MCF 10A (cell line): ENCODE measurements around the gene ADRB2. TPM values are rescaled to one million over a fixed set of nuclear protein-coding genes. Genes with fewer than 3 reads are reported as not detected.

Experiments
- BruUV-seq: library from RNA; stranded (reverse); fragments of 400-500 nt; replicated peaks from 2 replicates; lab custom pipeline; 2021; lab: Mats Ljungman, UMichigan
- CTCF ChIA-PET: fragments of 300-600 bp; sonication (Branson Sonifier 250); formaldehyde crosslinking; extraction: SDS; loops from one replicate; lab custom pipeline; 2021; ENCODE audit warnings: antibody characterized with exemption, inconsistent platforms; lab: Yijun Ruan, JAX
- POLR2A ChIA-PET: fragments of 300-600, 350-650 bp; sonication (Branson Sonifier 250); formaldehyde crosslinking; extraction: SDS; loops from one replicate; lab custom pipeline; 2020; ENCODE audit warnings: antibody characterized with exemption, inconsistent platforms; lab: Yijun Ruan, JAX
- DNase-seq: peaks from one replicate; pipeline ENCODE4 v3.0.0-alpha.2; 2018; ENCODE audit not compliant: unreplicated experiment
- H3K27ac Mint-ChIP-seq: one replicate; pipeline ENCODE4 v1.8.0; 2022; ENCODE audit warnings: mild to moderate bottlenecking, low read depth, mixed read lengths; ENCODE audit not compliant: unreplicated experiment
- H3K27me3 Mint-ChIP-seq: one replicate; pipeline ENCODE4 v1.8.0; 2022; ENCODE audit warnings: mixed read lengths; ENCODE audit not compliant: insufficient read depth, unreplicated experiment
- H3K36me3 Mint-ChIP-seq: one replicate; pipeline ENCODE4 v1.8.0; 2022; ENCODE audit warnings: mild to moderate bottlenecking, moderate library complexity, mixed read lengths; ENCODE audit not compliant: insufficient read depth, unreplicated experiment
- H3K4me1 Mint-ChIP-seq: one replicate; pipeline ENCODE4 v1.8.0; 2022; ENCODE audit warnings: mixed read lengths; ENCODE audit not compliant: insufficient read depth, unreplicated experiment
- H3K4me3 Mint-ChIP-seq: one replicate; pipeline ENCODE4 v1.8.0; 2022; ENCODE audit warnings: mild to moderate bottlenecking, moderate library complexity, mixed read lengths; ENCODE audit not compliant: unreplicated experiment
- H3K9me3 Mint-ChIP-seq: one replicate; pipeline ENCODE4 v1.8.0; 2022; ENCODE audit warnings: mixed read lengths; ENCODE audit not compliant: unreplicated experiment
- CTCF ChIP-seq: fragments of 200-600 bp; IDR thresholded peaks from one replicate; pipeline ENCODE4 v1.8.0; 2022; ENCODE audit warnings: antibody characterized with exemption, mild to moderate bottlenecking; ENCODE audit not compliant: unreplicated experiment
- intact Hi-C: fragments of 100-400 bp; cut with micrococcal nuclease; formaldehyde crosslinking; loops from 2 replicates; pipeline ENCODE4 v1.14.1; 2022
- total RNA-seq: library from RNA; stranded (reverse); gene quantifications from 2 replicates; pipeline ENCODE4 v1.2.3, GENCODE V29; 2022

The ADRB2 gene
- total RNA-seq, 1 experiment from 2014 or later: 9.5 TPM

DNA sequence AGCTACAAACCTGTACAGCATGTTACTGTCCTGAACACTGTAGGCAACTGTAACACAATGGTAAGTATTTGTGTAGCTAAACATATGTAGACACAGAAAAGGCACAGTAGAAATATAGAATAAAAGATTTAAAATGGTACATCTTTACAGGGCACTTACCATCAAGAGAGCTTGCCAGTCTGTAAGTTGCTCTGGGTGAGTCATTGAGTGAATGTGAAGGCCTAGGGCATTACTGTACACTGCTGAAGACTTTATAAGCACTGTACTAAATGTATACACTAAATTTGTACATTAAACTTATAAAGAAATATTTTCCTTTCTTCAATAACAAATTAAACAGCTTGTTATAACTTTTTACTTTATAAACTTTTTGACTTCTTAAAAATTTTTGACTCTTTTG, 20.5 kb downstream of the ADRB2 start:
- Mint-ChIP-seq H3K4me3 (no peak overlapping the region), H3K27ac (no peak overlapping the region), H3K9me3 (peaks cover 8% of the 10 kb centered on the region), H3K4me1 (peaks cover 16% of the 10 kb centered on the region), H3K36me3 (peaks cover 13% of the 10 kb centered on the region), H3K27me3 (no peaks in the 10 kb centered on the region)
- CTCF ChIA-PET: interaction anchor here (0.6 to 1.4 kb wide), 5 partner anchors 13 to 150 kb away, joined by 3 to 4 read pairs (median 3); no protein-coding TSS in a partner anchor
- intact Hi-C loops: no loop called here
- TF ChIP-seq CTCF: no peak
- BruUV-seq: no TSS peak
- DNase-seq: peak; percentile 33
- POLR2A ChIA-PET: interaction anchor here (0.7 to 1.5 kb wide), 4 partner anchors 11 to 18 kb away, joined by 3 to 5 read pairs (median 3); no protein-coding TSS in a partner anchor

DNA sequence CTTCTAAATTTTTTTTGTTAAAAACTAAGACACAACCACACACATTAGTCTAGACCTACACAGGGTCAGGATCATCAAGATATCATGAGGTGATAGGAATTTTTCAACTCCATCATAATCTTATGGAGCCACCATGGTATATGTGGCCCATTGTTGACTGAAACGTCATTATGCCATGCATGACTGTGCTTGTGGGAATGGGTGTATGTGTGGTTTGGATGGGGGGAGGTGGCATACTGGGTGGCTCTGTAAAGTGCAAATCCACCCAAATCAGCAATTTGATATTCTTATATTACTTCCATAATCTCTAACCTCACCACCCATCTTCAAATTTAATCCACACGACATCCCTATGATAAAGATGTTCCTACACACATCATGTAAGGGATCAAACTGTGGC, 21.0 kb downstream of the ADRB2 start:
- Mint-ChIP-seq H3K4me1 (peaks cover 11% of the 10 kb centered on the region), H3K27me3 (no peaks in the 10 kb centered on the region)
- POLR2A ChIA-PET: interaction anchor here (0.7 to 1.5 kb wide), 4 partner anchors 10 to 19 kb away, joined by 3 to 5 read pairs (median 3); no protein-coding TSS in a partner anchor

DNA sequence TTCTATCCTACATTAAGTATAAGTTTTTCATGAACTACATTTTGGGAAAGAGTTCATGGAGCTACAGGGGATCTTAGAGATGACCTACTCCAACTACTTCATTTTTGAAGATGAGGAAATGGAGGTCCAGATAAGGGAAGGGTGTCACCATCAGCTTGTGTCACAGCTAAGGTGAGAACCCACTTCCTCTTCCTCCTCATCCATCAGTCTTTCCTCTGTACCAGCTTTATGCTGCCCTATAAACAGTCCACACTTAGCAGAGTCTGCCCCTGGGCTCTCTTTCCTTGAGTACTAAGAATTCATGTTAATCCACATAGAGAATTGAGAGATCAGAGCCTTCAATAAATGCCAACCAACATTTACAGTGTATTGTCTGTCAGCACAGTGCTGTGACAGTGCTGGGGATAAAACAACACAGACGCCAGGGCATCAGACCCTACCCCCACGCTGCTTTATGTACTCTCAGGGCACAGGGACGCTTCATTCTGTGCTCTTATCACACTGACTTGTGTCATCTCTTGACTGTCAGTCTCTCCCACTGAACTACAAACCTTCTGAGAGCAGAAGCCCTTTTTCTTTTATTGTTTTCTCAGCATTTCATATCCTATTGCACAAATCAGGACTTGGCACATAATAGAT, 22.1 kb downstream of the ADRB2 start:
- CTCF ChIA-PET: interaction anchor here (0.6 to 2.5 kb wide), 5 partner anchors 20 to 387 kb away, joined by 3 to 8 read pairs (median 4); no protein-coding TSS in a partner anchor
- intact Hi-C loops: no loop called here

More for the DNA sequence above, 21.0 kb downstream of the ADRB2 start:
- BruUV-seq: no TSS peak
- no peak for TF ChIP-seq CTCF
- Mint-ChIP-seq H3K36me3 (peaks cover 13% of the 10 kb centered on the region), H3K9me3 (peaks cover 8% of the 10 kb centered on the region), H3K27ac (no peak overlapping the region), H3K4me3 (no peak overlapping the region)
- DNase-seq: no peak
- intact Hi-C loops: no loop called here
- CTCF ChIA-PET: interaction anchor here (0.6 to 1.4 kb wide), 4 partner anchors 13 to 59 kb away, joined by 3 to 4 read pairs (median 4); no protein-coding TSS in a partner anchor

More for the DNA sequence above, 22.1 kb downstream of the ADRB2 start:
- Mint-ChIP-seq H3K4me3 (no peak overlapping the region), H3K36me3 (peaks cover 13% of the 10 kb centered on the region), H3K4me1 (peaks cover 9% of the 10 kb centered on the region), H3K27me3 (no peaks in the 10 kb centered on the region), H3K27ac (no peak overlapping the region), H3K9me3 (peaks cover 8% of the 10 kb centered on the region)
- DNase-seq: no peak
- no TSS peak for BruUV-seq
- no peak for TF ChIP-seq CTCF
- POLR2A ChIA-PET: interaction anchor here (0.6 to 0.9 kb wide), 4 partner anchors 8 to 69 kb away, joined by 3 to 5 read pairs (median 4); no protein-coding TSS in a partner anchor
